Thoracic aorta endothelial cell (primary cell): ENCODE results near the gene TMEM74B. TPM values are rescaled to one million over a fixed set of nuclear protein-coding genes. Genes with fewer than 3 reads are reported as not detected.

Source experiments
- total RNA-seq: library from RNA; depleted of rRNA; stranded (reverse); fragments of >200 nt; gene quantifications from 2 replicates; pipeline ENCODE4 v1.2.3, GENCODE V29; 2012

Gene TMEM74B
- 0.13 and 0.79 TPM in 2 replicates for total RNA-seq

DNA sequence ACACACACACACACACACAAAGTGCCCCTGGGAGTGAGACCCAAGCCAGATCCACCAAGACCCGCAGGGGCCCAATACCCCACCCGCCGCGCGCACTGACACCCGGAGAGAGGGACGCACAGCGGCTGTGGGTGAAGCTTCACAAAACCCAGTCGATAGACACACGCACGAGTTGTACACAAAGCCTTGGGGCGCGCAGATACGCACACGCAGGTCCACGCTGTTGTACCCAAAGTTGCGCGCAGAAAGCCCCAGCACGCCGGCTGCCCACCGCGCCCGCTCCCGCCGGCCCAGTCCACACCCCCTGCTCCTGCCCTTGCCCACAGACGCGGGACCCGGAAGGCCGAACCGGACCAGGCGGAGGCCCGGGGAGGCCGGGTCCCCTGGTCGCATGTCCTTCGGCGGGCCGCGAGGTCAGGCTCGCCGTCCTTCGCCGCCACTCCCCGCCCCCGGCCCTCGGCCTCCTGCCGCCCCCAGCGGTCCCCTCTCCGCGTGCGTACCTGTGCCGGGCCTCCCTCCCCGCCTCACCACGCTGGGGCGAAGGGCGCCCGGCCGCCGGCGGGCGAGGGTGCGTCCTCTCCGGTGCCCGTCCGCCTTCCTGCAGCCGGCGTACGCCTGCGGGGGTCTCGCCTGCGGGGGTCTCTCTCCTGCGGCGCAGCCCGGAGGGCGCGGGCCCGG lies at the start of gene TMEM74B:
Gene TMEM74B (minus strand): TSS at position 344 of the 678 bp plus-strand sequence. CDS start 1,180 bp downstream, outside the sequence.

DNA sequence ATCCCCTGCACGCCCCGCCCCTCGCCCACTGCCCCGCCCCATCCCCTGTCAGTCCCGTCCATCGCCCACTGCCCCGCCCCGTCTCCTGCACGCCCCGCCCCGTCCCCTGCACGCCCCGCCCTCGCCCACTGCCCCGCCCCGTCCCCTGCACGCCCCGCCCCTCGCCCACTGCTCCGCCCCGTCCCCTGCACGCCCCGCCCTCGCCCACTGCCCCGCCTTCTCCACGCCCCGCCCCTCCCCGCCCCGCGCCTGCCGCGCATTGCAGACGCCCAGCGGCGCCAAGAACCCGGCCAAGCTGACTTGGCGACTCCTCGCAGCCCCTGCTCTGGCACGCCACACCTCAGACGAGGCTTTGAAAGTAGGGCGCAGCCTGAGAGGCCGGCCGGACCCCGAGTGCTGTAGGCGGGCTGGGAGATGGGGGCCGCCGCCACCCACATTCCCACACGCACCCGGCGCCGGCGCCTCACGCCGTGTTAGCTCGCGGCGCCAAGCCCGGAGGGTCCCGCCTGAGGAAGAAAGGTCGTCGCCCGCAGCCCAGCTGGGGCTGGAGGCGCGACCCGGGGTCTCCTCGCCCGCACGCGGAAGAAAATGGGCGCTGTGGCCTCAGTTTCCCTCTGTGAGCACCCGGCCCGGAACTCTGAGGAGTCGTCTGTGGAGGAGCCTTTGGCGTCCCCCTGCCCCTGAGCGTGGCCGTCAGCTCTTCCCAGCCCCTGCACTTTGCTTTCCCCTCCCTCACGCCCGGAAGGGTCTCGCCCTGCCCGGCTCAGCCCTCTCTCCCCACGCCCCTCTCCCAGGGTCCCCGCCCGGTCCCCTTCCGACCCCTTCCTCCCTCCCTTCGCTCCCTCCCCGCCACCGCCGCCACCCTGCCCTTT lies 41.2 kb upstream of the TMEM74B start, which contains the start of gene RAD21L1:
Gene RAD21L1 (plus strand): TSS at position 262 of the 872 bp plus-strand sequence. CDS start 2,410 bp downstream, outside the sequence.

DNA sequence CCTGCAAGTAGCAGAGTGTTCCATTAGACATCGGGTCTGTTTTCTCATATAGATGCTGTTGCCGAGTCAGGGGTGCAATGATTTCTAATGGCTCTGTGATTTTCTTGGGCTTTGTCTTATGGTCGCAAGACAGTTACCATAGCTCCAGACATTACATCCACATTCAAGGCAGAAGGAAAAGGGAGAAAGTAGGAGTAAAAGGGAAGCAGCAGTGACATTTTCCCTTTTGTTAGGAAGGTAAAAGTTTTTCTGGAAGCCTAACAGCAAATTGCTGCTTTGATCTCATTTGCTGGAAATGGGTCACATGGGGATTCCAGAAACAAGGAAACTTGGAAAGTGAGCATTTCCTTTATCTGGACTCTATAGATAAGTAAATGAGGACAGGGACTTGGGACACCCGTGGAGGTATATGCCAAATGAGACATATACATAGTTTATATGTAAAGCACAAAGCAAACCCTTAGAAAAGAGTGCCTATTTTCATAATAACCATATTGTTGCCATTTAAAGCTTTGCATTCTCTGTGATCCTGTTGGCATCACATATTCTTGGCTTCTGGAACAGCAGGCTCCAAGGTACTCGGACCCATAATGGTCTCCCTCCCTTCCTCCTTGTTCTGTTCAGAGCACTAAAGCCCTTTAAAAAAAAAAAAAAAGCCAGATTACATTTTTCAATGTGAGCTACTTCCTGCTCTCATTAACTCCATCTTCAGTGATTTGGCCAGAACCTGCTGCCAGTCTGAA lies 18.2 kb upstream of the TMEM74B start, which contains the start of gene C20orf202:
Gene C20orf202 (plus strand): TSS at position 693 of the 743 bp plus-strand sequence. CDS start 132 bp downstream, outside the sequence.

Other genes starting within 250 kb of the TMEM74B start
- not detected in 2 replicates for gene RSPO4, start 182.7 kb downstream of the TMEM74B start, total RNA-seq
- 103 and 160 TPM in 2 replicates for gene PSMF1, start 66.4 kb downstream of the TMEM74B start, total RNA-seq
- gene C20orf202, start 18.5 kb upstream of the TMEM74B start, total RNA-seq, result not detected in 2 replicates
- 0.07 and 0.53 TPM in 2 replicates for gene RAD21L1, start 41.1 kb upstream of the TMEM74B start, total RNA-seq
- gene SNPH, start 81.3 kb upstream of the TMEM74B start, total RNA-seq, result 4.8 and 6.9 TPM in 2 replicates
- gene SDCBP2, start 144.2 kb upstream of the TMEM74B start, total RNA-seq, result 4.0 and 4.1 TPM in 2 replicates
- gene FKBP1A, start 208.1 kb upstream of the TMEM74B start, total RNA-seq, result 412 and 489 TPM in 2 replicates